Retina (tissue), 1 donor: ENCODE data around the gene SYNCRIP.
A peak's percentile ranks its signal among the peaks of the same experiment; 100 is the strongest.
"Not testable (repeated sequence)": the region's sequence is repeated elsewhere in the genome, so short reads cannot be mapped to it uniquely, and the experiment has no call there.

Source experiments
- DNase-seq: peaks from one replicate; pipeline ENCODE4 v3.0.0-alpha.2; 2016

SYNCRIP gene

GRCh38 chr6:85642774-85643536 is at the start of gene SYNCRIP:
SYNCRIP (minus strand) TSS chr6:85642886; CDS start chr6:85641439, 1,447 bp downstream.
- DNase-seq, result peak; percentile 99

- DNase-seq, result no peak
Measured at GRCh38 chr6:85691478-85691877, 48.8 kb upstream of the SYNCRIP start.

DNA sequence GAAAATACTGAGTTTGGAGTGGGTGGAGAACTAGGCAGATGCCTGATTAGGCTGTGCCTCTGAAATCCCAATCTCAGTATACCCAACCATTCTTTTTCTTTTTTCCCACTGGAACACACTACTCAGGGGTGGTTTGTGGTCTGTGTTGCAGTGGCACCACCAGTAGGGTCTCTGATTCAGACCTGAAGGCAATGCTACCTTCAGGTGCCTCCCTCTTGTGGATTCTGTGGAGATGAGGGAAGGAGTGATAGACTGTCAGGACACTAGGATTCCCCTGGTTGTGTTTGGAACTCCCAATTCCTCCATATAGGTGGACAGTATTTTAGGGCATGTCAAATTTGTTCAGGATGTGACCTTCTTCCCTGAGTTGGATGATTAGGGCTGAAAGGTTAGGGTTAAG is 47.4 kb upstream of the SYNCRIP start:
- DNase-seq, result no peak

DNA sequence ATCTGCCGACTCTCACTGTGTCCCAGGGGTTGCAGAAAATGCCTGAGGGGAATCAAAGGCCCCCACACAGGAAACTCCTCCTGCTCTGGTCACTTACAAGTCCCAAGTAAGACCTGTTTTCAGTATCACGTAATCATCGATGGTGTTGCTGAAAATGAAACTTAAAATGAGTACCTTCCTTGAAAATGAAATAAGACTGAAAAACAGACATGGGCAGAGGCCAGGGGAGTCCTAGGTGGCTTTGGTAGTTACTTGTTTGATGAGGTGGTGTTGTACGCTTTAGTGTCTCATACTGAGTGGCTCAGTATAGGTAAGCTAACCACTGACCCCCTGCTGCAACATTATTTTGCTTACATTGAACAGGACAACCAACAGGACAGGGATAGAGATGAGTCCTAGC is 43.0 kb upstream of the SYNCRIP start:
- no peak for DNase-seq

DNA sequence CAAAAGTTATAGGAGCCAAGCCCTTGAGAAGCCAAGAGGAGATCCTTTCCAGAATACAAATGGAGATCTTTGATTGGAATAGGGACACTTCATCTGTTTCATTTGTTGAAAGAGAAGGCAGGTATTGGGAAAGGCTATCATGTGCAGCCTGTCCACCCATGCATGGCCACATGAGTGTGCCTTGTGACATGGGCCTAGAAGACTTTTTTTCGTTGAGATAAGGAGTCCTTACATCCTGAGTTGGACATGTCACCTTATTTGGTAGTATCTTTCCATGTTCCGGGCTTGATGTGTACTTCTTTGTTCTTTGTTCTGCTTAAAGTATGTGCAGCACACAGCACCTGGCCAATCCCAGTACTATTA is 42.1 kb upstream of the SYNCRIP start:
- no peak for DNase-seq

GRCh38 chr6:85684133-85684808 is 41.6 kb upstream of the SYNCRIP start:
- DNase-seq, result no peak

DNA sequence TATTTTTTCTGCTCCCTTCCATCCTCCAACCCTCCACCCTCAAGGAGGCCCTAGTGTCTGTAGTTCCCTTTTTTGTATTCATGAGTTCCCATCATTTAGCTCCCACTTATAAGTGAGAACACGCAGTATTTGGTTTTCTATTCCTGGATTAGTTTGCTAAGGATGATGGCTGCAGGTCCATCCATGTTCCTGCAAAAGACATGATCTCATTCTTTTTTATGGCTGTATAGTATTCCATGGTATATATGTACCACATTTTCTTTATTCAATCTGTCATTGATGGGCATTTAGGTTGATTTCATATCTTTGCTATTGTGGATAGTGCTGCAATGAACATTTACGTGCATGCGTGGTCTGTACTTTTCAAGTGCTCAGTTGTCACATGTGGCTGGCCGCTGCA is 39.2 kb upstream of the SYNCRIP start:
- DNase-seq, result not testable (repeated sequence)

- DNase-seq, result no peak
Measured at GRCh38 chr6:85680388-85680787, 37.7 kb upstream of the SYNCRIP start.

- DNase-seq, result no peak
Measured at GRCh38 chr6:85679445-85680123, 36.9 kb upstream of the SYNCRIP start.

GRCh38 chr6:85678602-85679444 is 36.1 kb upstream of the SYNCRIP start:
- peak; percentile 100 for DNase-seq

DNA sequence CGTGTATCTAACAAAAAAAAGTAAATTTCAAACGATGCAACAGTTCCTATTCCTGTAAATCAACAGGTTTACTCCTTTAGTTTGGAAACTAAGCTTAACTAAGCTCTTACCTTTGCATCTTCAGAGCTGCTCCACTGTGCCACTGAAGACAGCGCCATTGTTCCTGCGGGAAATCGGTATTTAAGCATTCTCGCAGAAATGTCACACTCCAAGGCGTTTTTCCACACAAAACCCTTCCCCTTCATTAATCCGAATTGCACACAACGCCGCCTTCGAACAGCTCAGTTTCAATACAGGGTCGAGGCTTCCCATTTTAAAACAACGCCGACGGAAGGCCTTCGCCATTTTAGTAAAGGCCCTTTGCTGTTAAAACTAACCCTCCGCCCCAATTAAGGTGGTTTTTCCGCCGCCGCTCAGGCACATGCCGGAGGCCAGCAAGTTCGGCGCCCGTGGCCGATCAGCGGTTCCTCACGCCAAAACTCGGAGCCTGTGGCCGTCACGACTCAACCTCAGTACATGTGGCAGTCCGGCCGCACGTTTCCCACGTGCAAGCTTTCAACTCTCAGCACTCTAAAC is 35.4 kb upstream of the SYNCRIP start:
- DNase-seq, result no peak

- DNase-seq, result peak; percentile 39
Measured at GRCh38 chr6:85677234-85677956, 34.7 kb upstream of the SYNCRIP start.

- no peak for DNase-seq
Measured at GRCh38 chr6:85676086-85676729, 33.5 kb upstream of the SYNCRIP start.

DNA sequence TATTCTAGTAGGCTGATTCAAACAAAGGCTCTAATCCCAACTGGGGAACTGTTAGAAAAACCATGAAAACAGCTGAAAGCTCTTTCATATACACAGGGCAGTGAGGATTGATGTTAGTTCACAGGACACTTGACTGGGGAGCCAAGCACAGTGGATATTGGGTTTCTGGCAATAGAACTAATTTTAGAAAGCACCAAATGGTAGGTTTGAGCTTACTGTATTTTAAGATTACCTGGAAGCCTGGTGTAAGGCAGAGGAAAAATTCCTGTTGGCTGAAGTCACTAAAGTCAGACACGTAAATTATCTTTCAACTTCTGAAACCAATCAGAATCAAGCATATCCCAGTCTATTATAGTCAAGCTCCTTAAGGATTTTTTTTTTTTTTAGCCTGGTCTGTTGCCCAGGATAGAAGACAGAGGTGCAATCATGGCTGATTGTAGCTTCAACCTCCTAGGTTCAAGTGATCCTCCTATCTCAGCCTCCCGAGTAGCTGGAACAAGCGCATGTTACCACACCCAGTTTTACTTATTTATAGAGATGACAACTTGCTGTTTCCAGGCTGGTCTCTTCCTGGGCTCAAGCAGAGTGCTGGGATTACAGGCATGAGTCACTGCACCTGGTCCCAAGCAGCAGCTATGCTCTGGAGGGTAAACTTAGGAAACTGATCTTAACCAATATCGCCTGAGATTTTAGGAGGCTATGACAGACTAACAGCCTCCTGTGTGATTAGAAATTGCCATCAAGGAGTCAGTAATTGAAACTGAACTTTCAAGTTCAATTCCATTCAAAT is 32.5 kb upstream of the SYNCRIP start:
- DNase-seq, result no peak

- DNase-seq, result no peak
Measured at GRCh38 chr6:85674604-85675003, 31.9 kb upstream of the SYNCRIP start.

DNA sequence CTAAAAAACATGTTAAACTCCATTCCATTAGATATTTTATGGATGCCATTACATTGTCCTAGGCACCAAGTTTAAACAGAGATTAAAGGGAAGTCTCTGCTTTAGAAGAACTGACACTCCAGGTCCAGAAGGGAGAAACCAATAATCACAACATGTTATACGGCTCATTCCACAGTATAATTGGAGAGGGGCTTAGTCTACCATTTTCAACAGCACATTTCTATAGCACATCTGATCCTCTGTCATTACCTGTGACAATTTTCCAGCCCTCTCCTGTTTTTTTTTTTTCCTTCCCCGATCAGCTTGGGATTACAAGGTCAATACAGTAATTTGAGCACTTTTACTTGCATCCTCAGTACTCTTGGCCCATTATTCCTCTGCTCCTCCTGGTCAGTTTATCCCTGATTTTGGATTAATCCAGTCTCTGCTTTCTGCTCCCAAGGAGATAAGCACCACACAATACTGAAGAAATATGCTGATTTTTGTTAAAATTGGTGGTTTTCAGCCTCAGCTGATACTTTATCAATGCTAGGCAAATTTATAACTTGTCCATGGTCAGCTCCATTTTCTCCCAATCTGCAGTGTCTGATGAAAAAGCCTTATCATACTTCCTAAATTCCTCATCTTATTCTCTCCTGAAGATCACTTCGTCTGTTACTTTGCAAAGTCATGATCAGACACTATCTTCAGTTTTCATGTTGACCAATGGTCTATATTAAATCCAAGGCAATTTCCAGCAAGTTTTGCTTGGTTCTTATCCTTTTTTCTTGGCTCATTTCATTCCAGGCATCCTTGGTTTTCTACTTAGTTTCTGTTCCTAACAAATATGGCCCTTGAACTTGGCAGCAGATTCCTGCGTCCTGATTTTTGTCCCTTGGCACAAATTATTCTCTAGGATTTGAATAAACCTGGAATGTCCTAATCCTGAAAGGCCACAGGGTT is 30.8 kb upstream of the SYNCRIP start:
- DNase-seq, result no peak

GRCh38 chr6:85672623-85673022 is 29.9 kb upstream of the SYNCRIP start:
- DNase-seq, result no peak

GRCh38 chr6:85672050-85672449 is 29.4 kb upstream of the SYNCRIP start:
- no peak for DNase-seq

DNA sequence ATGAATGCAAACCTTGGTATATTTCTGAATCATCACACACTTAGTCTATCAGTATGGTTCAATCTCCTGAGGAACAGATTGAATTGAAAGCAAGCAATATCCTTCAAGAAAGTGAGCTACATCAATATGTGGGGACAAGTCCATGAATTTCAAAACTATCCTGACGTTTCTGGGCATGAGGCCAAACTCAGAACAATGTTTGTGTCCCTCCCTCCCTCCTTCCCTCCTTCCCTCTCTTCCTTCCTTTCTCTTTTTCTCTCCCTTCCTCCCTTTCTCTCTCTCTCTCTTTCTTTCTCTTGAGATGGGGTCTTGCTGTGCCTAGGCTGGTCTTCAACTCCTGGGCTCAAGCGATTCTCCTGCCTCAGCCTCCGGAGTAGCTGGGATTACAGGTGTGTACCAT is 27.9 kb upstream of the SYNCRIP start:
- no peak for DNase-seq
